ENCODE results near the gene C5AR1. TPM values are rescaled to one million over a fixed set of nuclear protein-coding genes. Genes with fewer than 3 reads are reported as not detected.

The C5AR1 gene
- total and polyA plus RNA-seq, 9 of the 15 experiments (the other 6 are each of a cell fraction or from before 2014, with no cell fraction given), result 0.06 to 1.6 (median 0.28) TPM; not detected in 3

DNA sequence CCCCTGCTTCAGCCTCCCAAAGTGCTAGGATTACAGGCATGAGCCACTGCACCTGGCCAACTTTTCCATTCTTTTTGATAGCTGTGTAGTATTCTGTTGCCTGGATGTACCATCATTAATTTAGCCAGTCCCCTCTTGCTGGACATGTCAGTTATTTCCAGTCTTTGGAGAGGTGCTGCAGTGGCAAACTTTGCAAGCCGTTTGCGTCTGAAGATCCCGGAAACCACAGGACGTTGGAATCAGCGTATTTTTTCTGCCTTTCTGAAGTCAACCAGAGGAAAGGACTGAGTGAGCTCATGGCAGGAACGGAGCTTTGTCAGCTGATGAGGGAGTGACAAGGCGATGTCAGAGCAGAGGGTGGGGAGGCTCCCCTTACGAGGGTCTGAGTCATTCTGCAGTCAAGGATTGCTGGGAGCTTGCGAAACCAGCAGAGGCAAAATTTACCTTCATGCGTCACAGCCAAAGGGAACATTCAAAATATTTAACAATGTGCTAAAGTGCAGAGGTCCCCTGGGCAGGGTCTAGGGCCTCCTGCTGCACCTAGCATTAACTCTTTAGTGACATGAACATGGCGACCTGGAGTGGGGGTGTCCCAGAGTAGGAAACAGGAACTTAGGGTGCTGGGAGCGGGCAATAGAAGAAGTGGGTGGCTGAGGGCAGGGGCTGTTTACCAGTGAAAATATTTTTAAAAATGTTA, 5.6 kb downstream of the C5AR1 start (continued):
- TF ChIP-seq, protein P1, sequence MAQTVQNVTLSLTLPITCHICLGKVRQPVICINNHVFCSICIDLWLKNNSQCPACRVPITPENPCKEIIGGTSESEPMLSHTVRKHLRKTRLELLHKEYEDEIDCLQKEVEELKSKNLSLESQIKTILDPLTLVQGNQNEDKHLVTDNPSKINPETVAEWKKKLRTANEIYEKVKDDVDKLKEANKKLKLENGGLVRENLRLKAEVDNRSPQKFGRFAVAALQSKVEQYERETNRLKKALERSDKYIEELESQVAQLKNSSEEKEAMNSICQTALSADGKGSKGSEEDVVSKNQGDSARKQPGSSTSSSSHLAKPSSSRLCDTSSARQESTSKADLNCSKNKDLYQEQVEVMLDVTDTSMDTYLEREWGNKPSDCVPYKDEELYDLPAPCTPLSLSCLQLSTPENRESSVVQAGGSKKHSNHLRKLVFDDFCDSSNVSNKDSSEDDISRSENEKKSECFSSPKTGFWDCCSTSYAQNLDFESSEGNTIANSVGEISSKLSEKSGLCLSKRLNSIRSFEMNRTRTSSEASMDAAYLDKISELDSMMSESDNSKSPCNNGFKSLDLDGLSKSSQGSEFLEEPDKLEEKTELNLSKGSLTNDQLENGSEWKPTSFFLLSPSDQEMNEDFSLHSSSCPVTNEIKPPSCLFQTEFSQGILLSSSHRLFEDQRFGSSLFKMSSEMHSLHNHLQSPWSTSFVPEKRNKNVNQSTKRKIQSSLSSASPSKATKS (CRISPR knock-in tag; IDR thresholded peaks at IDR 0.05), result no peak
- TF ChIP-seq CREB3 (tag; conservative IDR thresholded peaks at IDR 0.05; ENCODE audit: low read depth) (0 out of 2 replicates have a peak, but pooled peaks have one; percentile 45), ZNF586 (CRISPR knock-in tag; conservative IDR thresholded peaks at IDR 0.05) (peak; percentile 86), GABPB2 (CRISPR knock-in tag; conservative IDR thresholded peaks at IDR 0.05) (no peak), HES1 (IDR thresholded peaks at IDR 0.05; ENCODE audit: low read depth) (no peak), SRSF7 (optimal IDR thresholded peaks at IDR 0.05; ENCODE audit: low read depth, low read length) (no peak), ZNF217 (CRISPR knock-in tag; IDR thresholded peaks at IDR 0.05) (no peak), XRCC3 (IDR thresholded peaks at IDR 0.05) (no peak), RBBP5 (IDR thresholded peaks at IDR 0.05; ENCODE audit: borderline replicate concordance, insufficient read depth, low read length, poor library complexity, severe bottlenecking) (peak; percentile 40), USF1 (CRISPR knock-in tag; IDR thresholded peaks at IDR 0.05) (peak; percentile 85), NRF1 (conservative IDR thresholded peaks at IDR 0.05 in 1 of 2, IDR thresholded peaks at IDR 0.05 in 1 of 2) (peak; percentile 19 to 55; a peak in 2 of 4 replicates), ELF2 (CRISPR knock-in tag; IDR thresholded peaks at IDR 0.05) (no peak), SIN3B (IDR thresholded peaks at IDR 0.05; ENCODE audit: low read depth) (no peak), ZNF197 (CRISPR knock-in tag; IDR thresholded peaks at IDR 0.05; ENCODE audit: low read depth) (no peak), RBM14 (IDR thresholded peaks at IDR 0.05; ENCODE audit: borderline replicate concordance, insufficient read depth, low read depth, low read length) (no peak), TRIM28 (IDR thresholded peaks at IDR 0.05) (peak; percentile 84), NR1H2 (CRISPR knock-in tag; IDR thresholded peaks at IDR 0.05) (no peak), CHCHD3 (CRISPR knock-in tag; IDR thresholded peaks at IDR 0.05) (no peak), CHAMP1 (IDR thresholded peaks at IDR 0.05) (no peak)
- TF ChIP-seq, protein P2, sequence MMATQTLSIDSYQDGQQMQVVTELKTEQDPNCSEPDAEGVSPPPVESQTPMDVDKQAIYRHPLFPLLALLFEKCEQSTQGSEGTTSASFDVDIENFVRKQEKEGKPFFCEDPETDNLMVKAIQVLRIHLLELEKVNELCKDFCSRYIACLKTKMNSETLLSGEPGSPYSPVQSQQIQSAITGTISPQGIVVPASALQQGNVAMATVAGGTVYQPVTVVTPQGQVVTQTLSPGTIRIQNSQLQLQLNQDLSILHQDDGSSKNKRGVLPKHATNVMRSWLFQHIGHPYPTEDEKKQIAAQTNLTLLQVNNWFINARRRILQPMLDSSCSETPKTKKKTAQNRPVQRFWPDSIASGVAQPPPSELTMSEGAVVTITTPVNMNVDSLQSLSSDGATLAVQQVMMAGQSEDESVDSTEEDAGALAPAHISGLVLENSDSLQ (IDR thresholded peaks at IDR 0.05), result peak; percentile 95

All from K562 (cell line).